GM18508 (cell line): ENCODE results near the gene PTPRN2.

Source experiments
- ATAC-seq: cut with Tn5 transposase; IDR thresholded peaks from one replicate; pipeline ENCODE4 v1.9.1; 2021; ENCODE audit warnings: moderate number of reproducible peaks; ENCODE audit not compliant: insufficient read depth, unreplicated experiment

The PTPRN2 gene

GRCh38 chr7:157817433-157817832 lies 770.2 kb downstream of the PTPRN2 start:
- no peak for ATAC-seq

- no peak for ATAC-seq
Measured at GRCh38 chr7:157816526-157817250, 770.9 kb downstream of the PTPRN2 start.

GRCh38 chr7:157816086-157816485 lies 771.5 kb downstream of the PTPRN2 start:
- no peak for ATAC-seq

GRCh38 chr7:157815706-157816022 lies 772.0 kb downstream of the PTPRN2 start:
- ATAC-seq, result no peak

- ATAC-seq, result no peak
Measured at GRCh38 chr7:157814931-157815705, 772.5 kb downstream of the PTPRN2 start.

- no peak for ATAC-seq
Measured at GRCh38 chr7:157813741-157814661, 773.6 kb downstream of the PTPRN2 start.

- ATAC-seq, result no peak
Measured at GRCh38 chr7:157813053-157813452, 774.6 kb downstream of the PTPRN2 start.

- no peak for ATAC-seq
Measured at GRCh38 chr7:157811946-157812345, 775.7 kb downstream of the PTPRN2 start.

- no peak for ATAC-seq
Measured at GRCh38 chr7:157809863-157810851, 777.5 kb downstream of the PTPRN2 start.

- ATAC-seq, result no peak
Measured at GRCh38 chr7:157809154-157809862, 778.3 kb downstream of the PTPRN2 start.

GRCh38 chr7:157808042-157808441 lies 779.6 kb downstream of the PTPRN2 start:
- ATAC-seq, result no peak

- ATAC-seq, result no peak
Measured at GRCh38 chr7:157807510-157807909, 780.1 kb downstream of the PTPRN2 start.

GRCh38 chr7:157806711-157807110 lies 780.9 kb downstream of the PTPRN2 start:
- no peak for ATAC-seq

GRCh38 chr7:157805713-157806112 lies 781.9 kb downstream of the PTPRN2 start:
- no peak for ATAC-seq

- ATAC-seq, result no peak
Measured at GRCh38 chr7:157803906-157804305, 783.7 kb downstream of the PTPRN2 start.

GRCh38 chr7:157801971-157802675 lies 785.5 kb downstream of the PTPRN2 start:
- ATAC-seq, result no peak

- no peak for ATAC-seq
Measured at GRCh38 chr7:157801113-157801512, 786.5 kb downstream of the PTPRN2 start.

GRCh38 chr7:157800281-157800680 lies 787.3 kb downstream of the PTPRN2 start:
- no peak for ATAC-seq
